HG02943 (cell line): Measurements from ENCODE around the gene DNMBP.
A peak's percentile ranks its signal among the peaks of the same experiment; 100 is the strongest.
"Not testable (repeated sequence)": the region's sequence is repeated elsewhere in the genome, so short reads cannot be mapped to it uniquely, and the experiment has no call there.

Experiments used
- ATAC-seq: cut with Tn5 transposase; IDR thresholded peaks from one replicate; pipeline ENCODE4 v1.9.1; 2021; ENCODE audit warnings: mild to moderate bottlenecking, low read depth, moderate library complexity; ENCODE audit not compliant: unreplicated experiment

The DNMBP gene

DNA sequence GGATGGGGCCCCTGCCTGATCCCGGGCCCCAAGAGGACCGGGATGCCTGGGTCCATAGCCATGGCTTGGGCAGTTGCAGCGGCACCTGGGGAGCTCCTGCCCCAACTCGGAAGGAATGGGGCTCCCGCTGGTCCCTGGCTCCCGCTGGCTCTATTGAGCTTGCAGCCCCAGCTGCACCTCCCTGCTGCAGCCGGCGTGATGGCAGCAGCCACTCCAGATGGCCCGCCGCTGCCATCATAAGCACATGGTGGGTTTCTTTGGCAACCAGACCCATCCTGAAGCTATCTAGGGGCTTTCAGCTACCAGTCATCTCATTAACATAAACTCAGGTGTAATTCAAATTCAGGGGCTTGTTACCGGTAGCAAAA, 11.1 kb upstream of the DNMBP start:
- ATAC-seq, result no peak

DNA sequence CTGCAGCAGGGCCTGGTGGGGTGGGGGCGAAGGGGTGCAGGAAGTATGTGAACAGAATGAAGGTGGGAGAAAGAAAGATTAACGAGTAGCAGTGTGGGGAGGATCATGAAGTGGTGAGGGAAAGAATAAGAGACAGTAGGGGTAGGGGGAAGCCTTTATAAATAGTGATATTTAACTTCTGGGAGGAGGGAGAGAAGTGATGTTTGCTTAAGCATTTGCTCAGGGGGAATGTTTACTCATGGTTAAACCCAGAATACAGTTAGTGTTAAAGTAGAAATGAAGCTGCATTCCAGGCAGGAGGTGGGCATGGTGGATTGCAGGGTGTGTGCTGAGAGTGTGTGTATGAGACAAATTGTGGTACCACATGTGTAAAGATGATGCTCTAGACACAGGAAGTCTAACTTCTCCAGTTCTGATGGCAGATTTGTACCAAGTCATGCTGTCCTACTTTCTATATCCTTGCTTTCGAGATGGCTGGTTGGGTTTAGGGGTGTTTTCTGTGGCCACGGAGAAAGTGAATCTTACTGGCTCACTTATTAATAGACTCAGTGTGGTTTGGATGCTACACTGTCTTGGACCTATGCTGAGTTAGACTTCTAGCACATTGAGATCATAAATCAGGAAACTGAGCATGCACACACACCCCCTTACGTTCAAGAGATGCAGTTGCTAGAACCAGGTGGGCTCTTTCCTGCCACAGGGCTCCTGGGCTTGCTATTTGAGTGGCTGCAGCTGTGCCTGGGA, 10.6 kb upstream of the DNMBP start:
- peak; percentile 78 for ATAC-seq

GRCh38 chr10:100019787-100020141, 10.0 kb upstream of the DNMBP start:
- no peak for ATAC-seq

GRCh38 chr10:100014071-100014762, 4.5 kb upstream of the DNMBP start:
- ATAC-seq, result peak; percentile 63

DNA sequence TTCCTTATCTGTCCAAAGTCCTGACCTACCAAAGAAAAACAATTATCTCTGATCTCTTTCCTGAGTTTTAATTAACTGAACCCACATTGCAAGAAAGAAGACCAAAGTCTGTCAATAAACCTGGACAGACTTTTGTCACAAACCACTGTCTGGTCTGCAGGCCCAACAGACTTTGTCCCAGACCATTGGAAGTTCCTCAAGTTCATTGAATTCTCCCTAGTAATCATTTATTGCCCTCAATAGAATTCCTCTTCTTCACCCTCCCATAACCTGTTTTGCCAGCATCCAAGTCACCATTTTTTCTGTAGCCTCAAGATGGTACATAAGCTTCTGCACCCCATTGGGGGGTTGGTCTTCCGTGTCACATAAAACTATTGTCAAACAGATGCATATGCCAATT, 3.9 kb upstream of the DNMBP start:
- no peak for ATAC-seq

GRCh38 chr10:100011906-100012305, 2.2 kb upstream of the DNMBP start:
- ATAC-seq, result not testable (repeated sequence)

DNA sequence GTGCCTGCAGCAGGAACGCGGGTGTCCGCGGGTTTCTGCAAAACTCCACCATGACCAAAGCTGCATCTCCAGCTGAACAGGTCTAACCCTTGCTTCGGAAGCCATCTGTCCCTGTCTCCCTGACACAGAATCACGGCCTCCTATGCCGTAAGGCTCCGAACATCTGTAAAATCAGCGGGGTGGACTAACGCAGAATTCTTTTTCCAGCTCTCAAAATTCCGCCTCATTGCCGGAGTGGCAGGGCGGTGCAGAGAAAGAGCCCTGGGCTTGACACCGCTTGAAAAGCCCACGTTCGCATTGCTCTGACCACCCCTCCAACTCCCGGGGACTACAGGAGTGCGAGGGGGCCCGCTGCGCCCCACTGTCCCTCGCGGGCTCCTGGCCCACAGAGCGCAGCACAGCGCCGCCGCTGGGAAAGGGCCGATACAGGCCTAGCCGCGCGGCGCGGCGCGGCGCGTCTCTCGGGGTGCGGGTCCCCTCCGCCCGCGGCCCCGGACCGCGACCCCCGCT, 409 bp downstream of the DNMBP start:
- ATAC-seq, result peak; percentile 42

DNA sequence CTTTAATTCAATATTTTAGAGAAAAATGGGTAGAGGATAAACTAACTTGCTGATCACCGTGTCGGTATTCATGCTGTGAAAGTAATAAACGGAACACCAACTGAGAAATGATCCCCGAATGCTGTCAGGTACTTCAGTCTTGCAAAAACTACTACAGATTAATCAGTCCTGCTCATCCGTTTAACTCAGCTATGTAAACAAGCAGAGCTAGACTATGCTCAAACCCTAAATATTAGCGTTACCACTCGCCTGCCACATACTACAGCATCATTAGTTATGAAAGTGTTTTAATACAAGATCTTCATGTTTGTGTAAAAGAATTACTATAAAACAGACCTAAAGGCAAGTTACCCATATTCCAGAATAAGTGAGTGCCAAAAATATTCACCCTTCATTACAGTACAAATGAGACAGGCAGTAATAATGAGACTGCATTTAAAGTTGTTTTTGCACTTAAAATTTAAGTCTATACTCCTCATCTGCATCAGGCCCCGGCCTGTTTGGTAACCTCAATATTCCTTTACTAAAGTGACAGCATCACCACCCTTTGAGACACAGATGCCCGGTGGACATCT, 952 bp downstream of the DNMBP start:
- ATAC-seq, result no peak

DNA sequence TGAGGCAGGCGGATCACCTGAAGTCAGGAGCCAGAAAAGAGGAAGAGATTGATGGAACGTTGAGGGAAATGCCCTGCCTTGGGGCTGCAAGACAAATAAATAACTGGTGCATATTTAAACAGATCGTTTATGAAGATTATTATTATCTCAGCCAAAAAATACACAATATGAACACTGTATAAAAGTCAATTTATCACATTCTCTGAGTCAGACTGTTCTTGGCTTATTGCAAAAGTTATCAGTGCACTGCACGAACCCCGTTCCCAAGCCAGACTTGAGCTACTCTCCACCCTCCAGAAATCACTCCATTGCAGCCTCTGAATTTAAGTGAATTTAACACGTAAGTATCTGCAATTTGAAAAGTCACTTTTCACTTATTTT, 1.6 kb downstream of the DNMBP start:
- ATAC-seq, result no peak

- no peak for ATAC-seq
These were observed 2.3 kb downstream of the DNMBP start for GRCh38 chr10:100007231-100008141.

GRCh38 chr10:100006243-100006886, 3.4 kb downstream of the DNMBP start:
- ATAC-seq, result no peak

- no peak for ATAC-seq
These were observed 4.8 kb downstream of the DNMBP start for GRCh38 chr10:100004805-100005510.

DNA sequence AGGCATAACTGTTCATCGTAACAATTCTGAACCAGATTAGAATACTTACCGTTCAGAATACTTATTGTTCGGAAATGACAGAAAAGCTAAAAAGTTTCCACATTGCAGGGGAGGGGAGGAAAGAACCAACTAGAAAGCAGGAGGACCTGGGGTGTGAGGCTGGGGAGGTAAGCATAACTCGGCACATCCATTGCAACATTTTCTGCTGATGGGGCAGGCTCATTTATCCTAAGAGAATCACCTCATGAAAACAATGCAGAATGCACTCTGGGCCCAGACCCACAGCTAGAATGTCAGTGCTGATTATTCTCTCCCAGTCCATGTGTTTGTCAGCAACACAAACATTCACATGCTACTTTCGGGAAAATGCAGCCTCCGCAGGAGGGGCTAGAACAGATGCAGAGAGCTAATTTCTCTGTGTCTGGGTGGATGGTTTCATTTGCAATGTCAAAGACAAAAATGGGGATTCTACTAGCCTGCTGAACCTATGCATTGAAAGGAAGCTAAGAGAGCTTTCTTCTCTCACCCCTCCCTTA, 9.6 kb downstream of the DNMBP start:
- ATAC-seq, result no peak

DNA sequence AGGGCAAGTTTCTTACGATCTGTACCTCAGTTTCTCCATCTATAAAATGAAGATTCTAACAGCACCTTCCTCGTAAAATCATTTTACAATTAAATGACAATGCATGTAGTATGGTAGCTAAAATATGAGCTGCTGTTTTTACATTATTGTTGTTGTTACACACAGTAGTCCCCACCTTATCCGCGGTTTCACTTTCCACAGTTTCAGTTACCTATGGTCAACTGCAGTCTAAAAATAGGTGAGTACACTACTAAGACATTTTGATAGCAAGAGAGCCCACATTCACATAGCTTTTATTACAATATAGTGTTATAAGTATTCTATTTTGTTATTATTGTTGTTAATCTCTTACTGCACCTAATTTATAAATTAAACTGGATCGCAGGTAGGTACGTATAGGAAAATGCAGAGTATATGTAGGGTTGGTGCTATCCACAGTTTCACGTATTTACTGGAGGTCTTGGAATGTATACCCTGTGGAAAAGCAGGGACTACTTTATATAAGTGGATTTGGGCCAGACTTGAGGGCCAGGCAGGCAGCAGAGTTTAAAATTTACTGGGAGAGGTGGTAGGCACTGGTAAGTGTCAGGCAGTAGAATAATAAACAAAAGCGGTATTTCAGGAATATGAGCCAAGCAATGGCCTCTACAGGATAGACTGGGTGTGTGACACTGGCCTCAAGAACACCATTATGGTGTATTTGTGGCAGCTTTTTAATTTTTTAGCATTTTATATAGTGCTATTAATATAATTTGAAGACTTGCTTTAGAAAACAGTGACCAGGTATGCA, 10.2 kb downstream of the DNMBP start:
- ATAC-seq, result no peak

GRCh38 chr10:99998889-99999288, 10.9 kb downstream of the DNMBP start:
- ATAC-seq, result no peak

- no peak for ATAC-seq
These were observed 12.8 kb downstream of the DNMBP start for GRCh38 chr10:99996671-99997648.

DNA sequence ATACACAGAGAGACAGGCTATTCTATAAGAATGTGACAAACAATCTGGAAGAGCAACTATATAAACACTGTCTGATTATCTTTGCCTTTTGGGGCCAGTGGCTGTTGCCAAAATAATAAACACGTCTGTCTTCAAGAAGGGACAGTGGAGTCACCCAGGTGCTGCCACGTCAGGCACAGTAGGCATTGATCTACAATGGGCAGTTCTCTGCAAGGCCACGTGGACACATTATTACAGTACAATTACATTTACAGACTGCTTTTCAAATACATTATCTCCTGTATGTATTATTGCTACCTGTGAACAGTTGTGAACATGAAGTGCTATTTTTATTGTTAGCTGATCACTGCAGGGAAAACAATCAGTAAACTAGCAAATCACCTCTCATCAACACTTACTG, 14.0 kb downstream of the DNMBP start:
- no peak for ATAC-seq
